Coronary artery (tissue), 2 donors: ENCODE results near the gene TMEM132D.

Source experiments
- DNase-seq: peaks from one replicate; pipeline ENCODE4 v3.0.0-alpha.2; 2017; ENCODE audit warnings: low spot score
- H3K27ac ChIP-seq, 2 donors: fragments of 200-600 bp; sonication (generic); one replicate each; pipeline ENCODE4 v1.5.1; 2016 to 2019
- H3K4me3 ChIP-seq: fragments of 200-600 bp; sonication (generic); 2 replicates; pipeline ENCODE4 v1.5.1; 2016; ENCODE audit warnings: mild to moderate bottlenecking, moderate library complexity
- CTCF ChIP-seq: fragments of 200-600 bp; sonication (generic); IDR thresholded peaks from one replicate; pipeline ENCODE4 v1.5.1; 2019; ENCODE audit warnings: antibody characterized with exemption

Gene TMEM132D

GRCh38 chr12:129081755-129082250 is 822.0 kb downstream of the TMEM132D start:
- DNase-seq: no peak
- no peak for TF ChIP-seq CTCF
- Histone ChIP-seq H3K4me3 (no peak overlapping the region), H3K27ac (no peak overlapping the region)

- Histone ChIP-seq H3K27ac (no peak overlapping the region), H3K4me3 (no peak overlapping the region)
- DNase-seq: no peak
- no peak for TF ChIP-seq CTCF
These were observed 823.0 kb downstream of the TMEM132D start for GRCh38 chr12:129080821-129081220.

GRCh38 chr12:129080391-129080790 is 823.4 kb downstream of the TMEM132D start:
- no peak for TF ChIP-seq CTCF
- DNase-seq: no peak
- no peak overlapping the region for H3K4me3 ChIP-seq

GRCh38 chr12:129079719-129080118 is 824.1 kb downstream of the TMEM132D start:
- H3K4me3 ChIP-seq: no peak overlapping the region
- no peak for TF ChIP-seq CTCF
- H3K27ac ChIP-seq: no peak overlapping the region
- DNase-seq: no peak

More at GRCh38 chr12:129080391-129080790, 823.4 kb downstream of the TMEM132D start:
- no peak overlapping the region for H3K27ac ChIP-seq

GRCh38 chr12:129076441-129077320 is 827.1 kb downstream of the TMEM132D start:
- DNase-seq: no peak
- TF ChIP-seq CTCF: no peak
- H3K27ac ChIP-seq: no peak overlapping the region
- no peak overlapping the region for H3K4me3 ChIP-seq

GRCh38 chr12:129075460-129076208 is 828.2 kb downstream of the TMEM132D start:
- no peak overlapping the region for H3K4me3 ChIP-seq
- DNase-seq: no peak
- no peak overlapping the region for H3K27ac ChIP-seq
- TF ChIP-seq CTCF: no peak
